Panc1 (cell line): ENCODE data around the gene NF1. TPM values are rescaled to one million over a fixed set of nuclear protein-coding genes. Genes with fewer than 3 reads are reported as not detected.
"Not testable (repeated sequence)": the region's sequence is repeated elsewhere in the genome, so short reads cannot be mapped to it uniquely, and the experiment has no call there.

ENCODE experiments used
- ATAC-seq: fragments of 200-7000 bp; cut with Tn5 transposase; 2 replicates; pipeline ENCODE4 v1.9.1; 2020; ENCODE audit warnings: mild to moderate bottlenecking, moderate library complexity
- BruUV-seq: library from RNA; stranded (reverse); fragments of 400-500 nt; replicated peaks from 2 replicates; lab custom pipeline; 2021; lab: Mats Ljungman, UMichigan
- CTCF ChIA-PET: fragments of 300-600 bp; sonication (Branson Sonifier 250); formaldehyde crosslinking; loops from one replicate; lab custom pipeline; 2022; ENCODE audit warnings: antibody characterized with exemption; lab: Charles Lee
- POLR2A ChIA-PET: fragments of 300-600 bp; sonication (Branson Sonifier 250); formaldehyde crosslinking; loops from one replicate; lab custom pipeline; 2022; ENCODE audit warnings: antibody characterized with exemption; lab: Charles Lee
- DNase-seq: peaks from one replicate; pipeline ENCODE4 v3.0.0-alpha.2; 2010; ENCODE audit warnings: low read depth, low spot score
- H3K27ac ChIP-seq: 2 replicates; pipeline ENCODE4 v1.5.1; 2011; ENCODE audit warnings: mild to moderate bottlenecking, low read length, inconsistent platforms
- H3K27me3 ChIP-seq: fragments of 200-500 bp; sonication (Bioruptor generic); 2 replicates; pipeline ENCODE4 v1.6.0; 2014; ENCODE audit warnings: low read length, inconsistent platforms; ENCODE audit not compliant: control insufficient read depth, insufficient read depth
- H3K36me3 ChIP-seq: fragments of 200-500 bp; sonication (Bioruptor generic); 2 replicates; pipeline ENCODE4 v1.5.1; 2014; ENCODE audit warnings: inconsistent platforms, mild to moderate bottlenecking, low read length, moderate library complexity; ENCODE audit not compliant: control insufficient read depth, insufficient read depth
- H3K4me1 ChIP-seq: 2 replicates; pipeline ENCODE4 v1.5.1; 2011; ENCODE audit warnings: inconsistent platforms, mild to moderate bottlenecking, low read length, moderate library complexity; ENCODE audit not compliant: control insufficient read depth, insufficient read depth
- H3K4me3 ChIP-seq, 2 experiments: 2 replicates each; pipeline ENCODE4 v1.5.1; 2011 to 2012; ENCODE audit warnings: low read depth in 2 of 2, low read length in 2 of 2, mild to moderate bottlenecking in 2 of 2, inconsistent platforms in 1 of 2, moderate library complexity in 1 of 2
- H3K9me3 ChIP-seq: fragments of 200-500 bp; sonication (Bioruptor generic); 2 replicates; pipeline ENCODE4 v1.5.1; 2014; ENCODE audit warnings: low read depth, mild to moderate bottlenecking, inconsistent platforms, low read length, moderate library complexity; ENCODE audit not compliant: control insufficient read depth, insufficient read depth
- POLR2AphosphoS5 ChIP-seq: IDR thresholded peaks from 2 replicates; pipeline ENCODE4 v1.6.1; 2012; ENCODE audit warnings: mild to moderate bottlenecking, low read depth, low read length, moderate library complexity
- SIN3A ChIP-seq: IDR thresholded peaks from 2 replicates; pipeline ENCODE4 v1.6.1; 2012; ENCODE audit warnings: low read depth, mild to moderate bottlenecking, low read length, moderate library complexity, borderline replicate concordance; ENCODE audit not compliant: insufficient read depth
- TCF7L2 ChIP-seq: IDR thresholded peaks from 2 replicates; pipeline ENCODE4 v1.6.1; 2011; ENCODE audit warnings: mild to moderate bottlenecking, low read depth, low read length, inconsistent platforms
- in situ Hi-C: cut with HindIII; loops from 2 replicates; pipeline ENCODE4 v1.10.0; 2016; ENCODE audit warnings: low sequenced_read_pairs, low pct_unique_long_range_greater_than_20kb
- intact Hi-C: fragments of 100-400 bp; cut with micrococcal nuclease; formaldehyde crosslinking; loops from one replicate; pipeline ENCODE4 v1.10.0; 2022; ENCODE audit not compliant: unreplicated experiment
- total RNA-seq: library from RNA; stranded (reverse); gene quantifications from one replicate; pipeline ENCODE4 v1.2.1, GENCODE V29; 2021; ENCODE audit not compliant: unreplicated experiment
- TF ChIP-seq, protein P1 (sequence below): fragments of 450-650 bp; IDR thresholded peaks from 2 replicates; pipeline ENCODE4 v1.5.1; 2017; ENCODE audit warnings: mild to moderate bottlenecking
- TF ChIP-seq, protein P2 (sequence below), 2 experiments: IDR thresholded peaks; 2 replicates each; pipeline ENCODE4 v1.6.1; 2011 to 2012; ENCODE audit warnings: low read depth in 2 of 2, control low read depth in 1 of 2, low read length in 1 of 2, mild to moderate bottlenecking in 1 of 2, moderate library complexity in 1 of 2; ENCODE audit not compliant: insufficient read depth in 1 of 2

NF1 gene
- total RNA-seq, 1 experiment from 2014 or later: 82.5 TPM

DNA sequence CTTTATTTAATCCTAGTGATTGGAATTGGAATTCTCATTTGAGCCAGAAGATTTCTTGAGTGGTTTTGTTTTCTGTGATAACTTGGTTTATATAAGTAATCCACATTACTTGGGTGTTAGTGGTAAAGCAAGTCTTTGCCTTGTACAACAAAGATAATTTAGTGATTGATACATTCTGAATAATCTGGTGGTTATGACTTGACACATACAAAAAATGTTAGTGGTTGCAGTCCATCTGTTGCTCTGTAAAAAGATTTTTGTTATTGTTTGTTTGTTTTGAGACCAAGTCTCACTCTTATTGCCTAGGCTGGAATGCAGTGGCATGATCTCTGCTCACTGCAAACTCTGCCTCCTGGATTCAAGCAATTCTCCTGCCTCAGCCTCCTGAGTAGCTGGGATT lies 189.1 kb downstream of the NF1 start:
- in situ Hi-C loops: no loop called here
- no TSS peak for BruUV-seq
- CTCF ChIA-PET: interaction anchor here (0.6 kb wide), 1 partner anchor 30 kb away, joined by 4 read pairs; no protein-coding TSS in a partner anchor

DNA sequence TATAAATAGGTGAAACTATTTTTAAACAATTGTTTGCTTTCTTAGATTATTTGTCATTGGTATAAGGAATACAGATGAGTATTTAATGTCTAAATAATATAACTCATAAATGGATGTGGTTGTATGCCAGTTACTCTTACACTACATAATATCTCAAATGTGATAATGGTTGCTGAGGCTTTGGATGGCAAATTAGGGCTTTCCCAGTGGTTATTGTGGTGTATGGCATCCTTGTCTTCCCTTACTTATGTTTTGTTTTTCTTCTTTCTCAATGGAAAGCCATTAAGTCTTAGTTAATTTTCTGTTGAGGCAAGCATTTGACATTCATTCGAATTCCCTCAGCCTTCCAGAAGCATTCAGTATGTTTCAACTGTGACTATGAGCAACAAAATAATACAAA lies 191.8 kb downstream of the NF1 start:
- DNase-seq: no peak
- intact Hi-C loops (no loop called here), in situ Hi-C loops (no loop called here)
- no peak overlapping the region for H3K4me3 ChIP-seq
- BruUV-seq: no TSS peak
- CTCF ChIA-PET: no interaction called here
- H3K4me1 ChIP-seq: no peaks in the 10 kb centered on the region
- no peak for ATAC-seq
- H3K36me3 ChIP-seq: no peaks in the 10 kb centered on the region; the same call in 1 of the 2 replicates
- H3K27me3 ChIP-seq: no peaks in the 10 kb centered on the region
- POLR2A ChIA-PET: no interaction called here
- H3K27ac ChIP-seq: no peak overlapping the region
- no peaks in the 10 kb centered on the region for H3K9me3 ChIP-seq
- no peak for TF ChIP-seq TCF7L2
- TF ChIP-seq, protein P1, sequence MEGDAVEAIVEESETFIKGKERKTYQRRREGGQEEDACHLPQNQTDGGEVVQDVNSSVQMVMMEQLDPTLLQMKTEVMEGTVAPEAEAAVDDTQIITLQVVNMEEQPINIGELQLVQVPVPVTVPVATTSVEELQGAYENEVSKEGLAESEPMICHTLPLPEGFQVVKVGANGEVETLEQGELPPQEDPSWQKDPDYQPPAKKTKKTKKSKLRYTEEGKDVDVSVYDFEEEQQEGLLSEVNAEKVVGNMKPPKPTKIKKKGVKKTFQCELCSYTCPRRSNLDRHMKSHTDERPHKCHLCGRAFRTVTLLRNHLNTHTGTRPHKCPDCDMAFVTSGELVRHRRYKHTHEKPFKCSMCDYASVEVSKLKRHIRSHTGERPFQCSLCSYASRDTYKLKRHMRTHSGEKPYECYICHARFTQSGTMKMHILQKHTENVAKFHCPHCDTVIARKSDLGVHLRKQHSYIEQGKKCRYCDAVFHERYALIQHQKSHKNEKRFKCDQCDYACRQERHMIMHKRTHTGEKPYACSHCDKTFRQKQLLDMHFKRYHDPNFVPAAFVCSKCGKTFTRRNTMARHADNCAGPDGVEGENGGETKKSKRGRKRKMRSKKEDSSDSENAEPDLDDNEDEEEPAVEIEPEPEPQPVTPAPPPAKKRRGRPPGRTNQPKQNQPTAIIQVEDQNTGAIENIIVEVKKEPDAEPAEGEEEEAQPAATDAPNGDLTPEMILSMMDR: no peak
- TF ChIP-seq, protein P2, sequence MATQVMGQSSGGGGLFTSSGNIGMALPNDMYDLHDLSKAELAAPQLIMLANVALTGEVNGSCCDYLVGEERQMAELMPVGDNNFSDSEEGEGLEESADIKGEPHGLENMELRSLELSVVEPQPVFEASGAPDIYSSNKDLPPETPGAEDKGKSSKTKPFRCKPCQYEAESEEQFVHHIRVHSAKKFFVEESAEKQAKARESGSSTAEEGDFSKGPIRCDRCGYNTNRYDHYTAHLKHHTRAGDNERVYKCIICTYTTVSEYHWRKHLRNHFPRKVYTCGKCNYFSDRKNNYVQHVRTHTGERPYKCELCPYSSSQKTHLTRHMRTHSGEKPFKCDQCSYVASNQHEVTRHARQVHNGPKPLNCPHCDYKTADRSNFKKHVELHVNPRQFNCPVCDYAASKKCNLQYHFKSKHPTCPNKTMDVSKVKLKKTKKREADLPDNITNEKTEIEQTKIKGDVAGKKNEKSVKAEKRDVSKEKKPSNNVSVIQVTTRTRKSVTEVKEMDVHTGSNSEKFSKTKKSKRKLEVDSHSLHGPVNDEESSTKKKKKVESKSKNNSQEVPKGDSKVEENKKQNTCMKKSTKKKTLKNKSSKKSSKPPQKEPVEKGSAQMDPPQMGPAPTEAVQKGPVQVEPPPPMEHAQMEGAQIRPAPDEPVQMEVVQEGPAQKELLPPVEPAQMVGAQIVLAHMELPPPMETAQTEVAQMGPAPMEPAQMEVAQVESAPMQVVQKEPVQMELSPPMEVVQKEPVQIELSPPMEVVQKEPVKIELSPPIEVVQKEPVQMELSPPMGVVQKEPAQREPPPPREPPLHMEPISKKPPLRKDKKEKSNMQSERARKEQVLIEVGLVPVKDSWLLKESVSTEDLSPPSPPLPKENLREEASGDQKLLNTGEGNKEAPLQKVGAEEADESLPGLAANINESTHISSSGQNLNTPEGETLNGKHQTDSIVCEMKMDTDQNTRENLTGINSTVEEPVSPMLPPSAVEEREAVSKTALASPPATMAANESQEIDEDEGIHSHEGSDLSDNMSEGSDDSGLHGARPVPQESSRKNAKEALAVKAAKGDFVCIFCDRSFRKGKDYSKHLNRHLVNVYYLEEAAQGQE (IDR thresholded peaks at IDR 0.05; ENCODE audit: insufficient read depth in 1 of 2, low read depth in 2 of 2, low read length in 1 of 2): no peak
- no peak for TF ChIP-seq POLR2AphosphoS5
- no peak for TF ChIP-seq SIN3A

More for the DNA sequence above, 189.1 kb downstream of the NF1 start:
- Histone ChIP-seq H3K4me1 (no peaks in the 10 kb centered on the region), H3K4me3 (no peak overlapping the region), H3K36me3 (no peaks in the 10 kb centered on the region), H3K27ac (no peak overlapping the region), H3K27me3 (no peaks in the 10 kb centered on the region), H3K9me3 (no peaks in the 10 kb centered on the region)
- POLR2A ChIA-PET: no interaction called here
- TF ChIP-seq SIN3A (no peak), POLR2AphosphoS5 (no peak), TCF7L2 (no peak)
- TF ChIP-seq, protein P1: no peak
- TF ChIP-seq, protein P2 (IDR thresholded peaks at IDR 0.05; ENCODE audit: insufficient read depth in 1 of 2, low read depth in 2 of 2, low read length in 1 of 2): no peak
- intact Hi-C loops: no loop called here
- no peak for ATAC-seq
- no peak for DNase-seq

DNA sequence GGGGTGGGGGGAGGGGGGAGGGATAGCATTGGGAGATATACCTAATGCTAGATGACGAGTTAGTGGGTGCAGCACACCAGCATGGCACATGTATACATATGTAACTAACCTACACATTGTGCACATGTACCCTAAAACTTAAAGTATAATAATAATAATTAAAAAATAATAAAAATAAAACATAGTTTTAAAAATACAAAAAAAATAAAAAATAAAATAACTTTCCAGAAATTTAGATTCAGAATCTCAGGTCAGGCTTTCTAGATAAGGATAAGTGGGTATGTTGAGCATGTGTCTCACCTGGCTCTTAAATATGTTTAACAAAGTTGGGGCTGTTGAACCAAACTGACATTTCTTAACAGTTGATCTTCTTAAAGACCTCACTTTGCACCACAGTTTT lies 193.2 kb downstream of the NF1 start:
- H3K27ac ChIP-seq, POLR2A ChIA-PET, H3K4me3 ChIP-seq, intact Hi-C loops, H3K27me3 ChIP-seq, H3K4me1 ChIP-seq, H3K9me3 ChIP-seq, ATAC-seq, BruUV-seq, H3K36me3 ChIP-seq, DNase-seq, in situ Hi-C loops: not testable (repeated sequence)
- CTCF ChIA-PET: interaction anchor here (0.6 to 0.7 kb wide), 2 partner anchors 625 to 940 kb away, joined by 3 to 4 read pairs; no protein-coding TSS in a partner anchor
